Keratinocyte (primary cell): ENCODE measurements around the gene UCK2. TPM values are rescaled to one million over a fixed set of nuclear protein-coding genes. Genes with fewer than 3 reads are reported as not detected.

Experiments used
- DNase-seq: peaks from one replicate; pipeline ENCODE4 v3.0.0-alpha.2; 2011; ENCODE audit warnings: low read depth, missing footprints, low spot score
- FAIRE-seq: peaks from 2 replicates; lab custom pipeline; 2011; peaks lifted over from hg19 to GRCh38; lab: Jason Lieb, UNC
- H2AFZ ChIP-seq: 2 replicates; pipeline ENCODE4 v1.6.0; 2012; ENCODE audit warnings: low read length, control low read depth, inconsistent platforms; ENCODE audit not compliant: control insufficient read depth
- H3K27ac ChIP-seq: 2 replicates; pipeline ENCODE4 v1.5.1; 2011; ENCODE audit warnings: low read length; ENCODE audit not compliant: control insufficient read depth, insufficient read depth
- H3K27me3 ChIP-seq: 3 replicates; pipeline ENCODE4 v1.6.0; 2011; ENCODE audit warnings: low read length; ENCODE audit not compliant: control insufficient read depth, insufficient read depth; ENCODE audit errors: extremely low read depth
- H3K36me3 ChIP-seq, 2 experiments: 2 replicates in 1 of 2; 3 replicates in 1 of 2; pipeline ENCODE4 v1.5.1; 2011; ENCODE audit warnings: low read length in 2 of 2, mild to moderate bottlenecking in 1 of 2; ENCODE audit not compliant: control insufficient read depth in 2 of 2, insufficient read depth in 2 of 2; ENCODE audit errors: extremely low read depth in 1 of 2
- H3K4me1 ChIP-seq: 3 replicates; pipeline ENCODE4 v1.5.1; 2011; ENCODE audit warnings: low read length; ENCODE audit not compliant: control insufficient read depth, insufficient read depth; ENCODE audit errors: extremely low read depth
- H3K4me2 ChIP-seq: 3 replicates; pipeline ENCODE4 v1.6.0; 2011; ENCODE audit warnings: low read depth, low read length; ENCODE audit not compliant: control insufficient read depth, insufficient read depth; ENCODE audit errors: extremely low read depth
- H3K4me3 ChIP-seq, 3 experiments: fragments of 200-600 bp in 1 of 3; sonication (generic) in 1 of 3; 2 replicates in 2 of 3; 3 replicates in 1 of 3; pipeline ENCODE4 v1.5.1; 2011 to 2016; ENCODE audit warnings: low read length in 3 of 3, mild to moderate bottlenecking in 3 of 3, control low read depth in 2 of 3, inconsistent platforms in 1 of 3, low read depth in 1 of 3, mixed read lengths in 1 of 3, mixed run types in 1 of 3, moderate library complexity in 1 of 3; ENCODE audit not compliant: control insufficient read depth in 2 of 3, insufficient read depth in 2 of 3; ENCODE audit errors: extremely low read depth in 1 of 3
- H3K79me2 ChIP-seq: 2 replicates; pipeline ENCODE4 v1.6.0; 2012; ENCODE audit warnings: low read length; ENCODE audit not compliant: control insufficient read depth, insufficient read depth
- H3K9ac ChIP-seq: 3 replicates; pipeline ENCODE4 v1.6.0; 2011; ENCODE audit warnings: low read length; ENCODE audit not compliant: control insufficient read depth, insufficient read depth; ENCODE audit errors: extremely low read depth
- H3K9me1 ChIP-seq: 3 replicates; pipeline ENCODE4 v1.6.0; 2011; ENCODE audit warnings: low read length; ENCODE audit not compliant: control insufficient read depth, insufficient read depth; ENCODE audit errors: extremely low read depth
- H3K9me3 ChIP-seq: 2 replicates; pipeline ENCODE4 v1.5.1; 2012; ENCODE audit warnings: low read depth, low read length; ENCODE audit not compliant: control insufficient read depth
- H4K20me1 ChIP-seq: 3 replicates; pipeline ENCODE4 v1.6.0; 2011; ENCODE audit warnings: low read length; ENCODE audit not compliant: control insufficient read depth, insufficient read depth; ENCODE audit errors: extremely low read depth
- CTCF ChIP-seq, 3 experiments: IDR thresholded peaks in 1 of 3; conservative IDR thresholded peaks in 1 of 3; optimal IDR thresholded peaks in 1 of 3; 2 replicates in 2 of 3; 3 replicates in 1 of 3; pipeline versions ENCODE3 to v1.5.1; 2011; ENCODE audit warnings: low read length in 3 of 3, mild to moderate bottlenecking in 3 of 3, moderate library complexity in 2 of 3, control low read depth in 1 of 3, inconsistent platforms in 1 of 3; ENCODE audit not compliant: insufficient read depth in 2 of 3; ENCODE audit errors: extremely low read depth in 1 of 3
- EZH2 ChIP-seq: IDR thresholded peaks from one replicate; pipeline ENCODE4 v1.6.1; 2012; ENCODE audit warnings: inconsistent platforms, mild to moderate bottlenecking, low read length, moderate library complexity
- dilution Hi-C: fragments of 300-500 bp; cut with MboI; formaldehyde crosslinking; loops from one replicate; pipeline ENCODE4 v1.7.0; 2020; ENCODE audit warnings: low sequenced_read_pairs; ENCODE audit not compliant: extremely low pct_ligation_motif_present
- polyA plus RNA-seq, 5 experiments: library from polyadenylated mRNA; depleted of rRNA in 3 of 5; stranded (reverse) in 3 of 5; stranded (forward) in 1 of 5; unstranded in 1 of 5; fragments of >200 nt; gene quantifications; 1 replicate in 1 of 5; 2 replicates in 3 of 5; 3 replicates in 1 of 5; pipeline versions ENCODE4 v1.2.1 to v1.2.3, GENCODE V29; 2011 to 2012; ENCODE audit warnings: missing spikeins in 2 of 5, low read depth in 1 of 5, low replicate concordance in 1 of 5

Gene UCK2
- polyA plus RNA-seq, 1 donor (not counting 4 experiments of a cell fraction or from before 2014, with no cell fraction given), result 71.9 TPM

GRCh38 chr1:165860065-165860464 is 32.7 kb downstream of the UCK2 start:
- DNase-seq (no peak), FAIRE-seq (no peak)
- Histone ChIP-seq H3K27me3 (no peaks in the 10 kb centered on the region), H2AFZ (no peak overlapping the region), H3K36me3 (peaks cover 0 to 4% of the 10 kb centered on the region in 2 experiments), H4K20me1 (peaks cover 25% of the 10 kb centered on the region), H3K9me3 (no peaks in the 10 kb centered on the region), H3K9ac (no peak overlapping the region), H3K4me1 (peaks cover 15% of the 10 kb centered on the region), H3K27ac (no peak overlapping the region), H3K79me2 (peaks cover 94% of the 10 kb centered on the region), H3K9me1 (peaks cover 6% of the 10 kb centered on the region), H3K4me2 (no peak overlapping the region), H3K4me3 (no peak overlapping the region)
- TF ChIP-seq CTCF (optimal IDR thresholded peaks at IDR 0.05 in 1 of 3, IDR thresholded peaks at IDR 0.05 in 1 of 3, conservative IDR thresholded peaks at IDR 0.05 in 1 of 3; ENCODE audit: extremely low read depth in 1 of 3, insufficient read depth in 2 of 3, low read length in 3 of 3), result no peak
- TF ChIP-seq EZH2, result no peak
- dilution Hi-C loops, result no loop called here

GRCh38 chr1:165861911-165862310 is 34.5 kb downstream of the UCK2 start:
- dilution Hi-C loops, result no loop called here

More at GRCh38 chr1:165861911-165862310, 34.5 kb downstream of the UCK2 start:
- H3K9me1 ChIP-seq, result peaks cover 8% of the 10 kb centered on the region
- H3K4me2 ChIP-seq, result no peak overlapping the region
- no peak overlapping the region for H3K4me3 ChIP-seq
- H3K9me3 ChIP-seq, result no peaks in the 10 kb centered on the region
- H2AFZ ChIP-seq, result no peak overlapping the region
- no peak for FAIRE-seq
- peaks cover 10% of the 10 kb centered on the region for H3K4me1 ChIP-seq
- no peak for TF ChIP-seq EZH2
- TF ChIP-seq CTCF (optimal IDR thresholded peaks at IDR 0.05 in 1 of 3, IDR thresholded peaks at IDR 0.05 in 1 of 3, conservative IDR thresholded peaks at IDR 0.05 in 1 of 3; ENCODE audit: extremely low read depth in 1 of 3, insufficient read depth in 2 of 3, low read length in 3 of 3), result no peak
- no peak overlapping the region for H3K9ac ChIP-seq
- peaks cover 94% of the 10 kb centered on the region for H3K79me2 ChIP-seq
- no peak overlapping the region for H3K27ac ChIP-seq
- peaks cover 0 to 3% of the 10 kb centered on the region in 2 experiments for H3K36me3 ChIP-seq
- peaks cover 19% of the 10 kb centered on the region for H4K20me1 ChIP-seq
- H3K27me3 ChIP-seq, result no peaks in the 10 kb centered on the region
- DNase-seq, result no peak
